IMR-90 (cell line): Measurements from ENCODE around the gene DPP10. TPM values are rescaled to one million over a fixed set of nuclear protein-coding genes. Genes with fewer than 3 reads are reported as not detected.

Source experiments
- ATAC-seq: fragments of 200-7000 bp; cut with Tn5 transposase; 2 replicates; pipeline ENCODE4 v1.9.1; 2020; ENCODE audit warnings: low read depth, mild to moderate bottlenecking, moderate library complexity
- BruUV-seq: library from RNA; stranded (reverse); fragments of 400-500 nt; replicated peaks from 2 replicates; lab custom pipeline; 2021; lab: Mats Ljungman, UMichigan
- CTCF ChIA-PET: fragments of 300-600 bp; formaldehyde crosslinking; extraction: SDS; loops from one replicate; lab custom pipeline; 2021; ENCODE audit warnings: antibody characterized with exemption; lab: Yijun Ruan, JAX
- POLR2A ChIA-PET: fragments of 300-600 bp; sonication (Branson Sonifier 250); formaldehyde crosslinking; loops from one replicate; lab custom pipeline; 2022; ENCODE audit warnings: antibody characterized with exemption; ENCODE audit not compliant: unreplicated experiment; lab: Charles Lee
- DNase-seq: peaks from one replicate; pipeline ENCODE4 v3.0.0; 2013
- H2AFZ ChIP-seq: replicated peaks from 2 replicates; pipeline ENCODE3; 2013; ENCODE audit warnings: low read length, mild to moderate bottlenecking; ENCODE audit not compliant: poor library complexity
- H2AK5ac ChIP-seq: 2 replicates; pipeline ENCODE4 v1.6.1; 2013; ENCODE audit warnings: low read depth, low read length, inconsistent platforms
- H2AK9ac ChIP-seq: replicated peaks from 2 replicates; pipeline ENCODE3; 2013; ENCODE audit warnings: mild to moderate bottlenecking, low read depth, low read length, moderate library complexity; ENCODE audit not compliant: poor library complexity
- H2BK120ac ChIP-seq: 2 replicates; pipeline ENCODE4 v1.6.1; 2013; ENCODE audit warnings: low read depth, low read length, inconsistent platforms
- H2BK15ac ChIP-seq: 3 replicates; pipeline ENCODE4 v1.6.1; 2013; ENCODE audit warnings: low read depth, low read length, inconsistent platforms
- H2BK20ac ChIP-seq: 2 replicates; pipeline ENCODE4 v1.6.1; 2013; ENCODE audit warnings: low read depth, mild to moderate bottlenecking, inconsistent platforms, low read length, moderate library complexity
- H2BK5ac ChIP-seq: 2 replicates; pipeline ENCODE4 v1.6.1; 2013; ENCODE audit warnings: mild to moderate bottlenecking, low read depth, low read length, inconsistent platforms; ENCODE audit not compliant: poor library complexity, severe bottlenecking
- H3K14ac ChIP-seq: replicated peaks from 2 replicates; pipeline ENCODE4 v1.6.1; 2013; ENCODE audit warnings: low read depth, low read length, inconsistent platforms
- H3K18ac ChIP-seq: 2 replicates; pipeline ENCODE4 v1.6.1; 2013; ENCODE audit warnings: low read depth, low read length, control low read depth
- H3K23ac ChIP-seq: 2 replicates; pipeline ENCODE4 v1.6.1; 2013; ENCODE audit warnings: low read depth, low read length, inconsistent platforms
- H3K27ac ChIP-seq: 2 replicates; pipeline ENCODE4 v1.5.1; 2013; ENCODE audit warnings: mild to moderate bottlenecking, control low read depth, low read length; ENCODE audit not compliant: insufficient read depth
- H3K27me3 ChIP-seq: 2 replicates; pipeline ENCODE4 v1.6.1; 2013; ENCODE audit warnings: low read length; ENCODE audit not compliant: control insufficient read depth, insufficient read depth
- H3K36me3 ChIP-seq: 2 replicates; pipeline ENCODE4 v1.6.1; 2013; ENCODE audit warnings: low read length, mixed read lengths; ENCODE audit not compliant: control insufficient read depth, insufficient read depth
- H3K4ac ChIP-seq: 2 replicates; pipeline ENCODE4 v1.6.1; 2013; ENCODE audit warnings: low read depth, low read length, inconsistent platforms
- H3K4me1 ChIP-seq: 2 replicates; pipeline ENCODE4 v1.6.1; 2013; ENCODE audit warnings: low read length, mixed read lengths; ENCODE audit not compliant: control insufficient read depth, insufficient read depth
- H3K4me2 ChIP-seq: 2 replicates; pipeline ENCODE4 v1.6.1; 2013; ENCODE audit warnings: low read depth, mild to moderate bottlenecking, control low read depth, low read length, moderate library complexity
- H3K4me3 ChIP-seq: 2 replicates; pipeline ENCODE4 v1.5.1; 2013; ENCODE audit warnings: low read depth, mild to moderate bottlenecking, control low read depth, low read length, moderate library complexity; ENCODE audit not compliant: insufficient read depth
- H3K56ac ChIP-seq: 2 replicates; pipeline ENCODE4 v1.6.1; 2013; ENCODE audit warnings: low read length, inconsistent platforms; ENCODE audit not compliant: insufficient read depth; ENCODE audit errors: extremely low read depth
- H3K79me1 ChIP-seq, 2 experiments: 2 replicates each; pipeline ENCODE4 v1.6.1; 2013; ENCODE audit warnings: low read length in 2 of 2, inconsistent platforms in 1 of 2, low read depth in 1 of 2
- H3K9ac ChIP-seq: 2 replicates; pipeline ENCODE4 v1.6.1; 2013; ENCODE audit warnings: low read depth, low read length, control low read depth
- H3K9me1 ChIP-seq: 2 replicates; pipeline ENCODE4 v1.6.1; 2013; ENCODE audit warnings: low read length, inconsistent platforms; ENCODE audit not compliant: insufficient read depth
- H3K9me3 ChIP-seq: 2 replicates; pipeline ENCODE4 v1.6.1; 2013; ENCODE audit warnings: low read length; ENCODE audit not compliant: control insufficient read depth, insufficient read depth
- H4K20me1 ChIP-seq: 2 replicates; pipeline ENCODE4 v1.6.1; 2013; ENCODE audit warnings: low read length, inconsistent platforms; ENCODE audit not compliant: insufficient read depth
- H4K5ac ChIP-seq: 2 replicates; pipeline ENCODE4 v1.6.1; 2013; ENCODE audit warnings: mild to moderate bottlenecking, low read depth, low read length, control low read depth
- H4K8ac ChIP-seq, 2 experiments: 2 replicates each; pipeline ENCODE4 v1.6.1; 2013; ENCODE audit warnings: low read depth in 2 of 2, low read length in 2 of 2, control low read depth in 1 of 2, inconsistent platforms in 1 of 2
- H4K91ac ChIP-seq: 2 replicates; pipeline ENCODE4 v1.6.1; 2013; ENCODE audit warnings: low read depth, low read length, inconsistent platforms; ENCODE audit not compliant: insufficient read depth
- RCOR1 ChIP-seq: IDR thresholded peaks from 2 replicates; pipeline ENCODE4 v1.6.1; 2012; ENCODE audit warnings: mild to moderate bottlenecking, low read length, improper control_type of control experiment; ENCODE audit not compliant: insufficient replicate concordance
- WGBS, 2 experiments: methylation state at CpG; one replicate each; pipeline versions ENCODE4 v1.1.5 to v1.1.7; 2013; ENCODE audit warnings: missing lambda C conversion rate in 2 of 2; ENCODE audit not compliant: insufficient read length in 1 of 2; ENCODE audit errors: extremely low coverage in 2 of 2; 5-methylcytosine and 5-hydroxymethylcytosine counted together
- dilution Hi-C: fragments of 300-500 bp; cut with HindIII; formaldehyde crosslinking; loops from one replicate; pipeline ENCODE4 v1.14.3; 2018; ENCODE audit warnings: low sequenced_read_pairs; ENCODE audit not compliant: unreplicated experiment
- in situ Hi-C: fragments of 300-500 bp; cut with MboI; formaldehyde crosslinking; loops from 3 replicates; pipeline ENCODE4 v1.14.3; 2019; ENCODE audit warnings: low sequenced_read_pairs, inconsistent platforms, mixed read lengths
- intact Hi-C: fragments of 100-400 bp; cut with micrococcal nuclease; formaldehyde crosslinking; loops from 2 replicates; pipeline ENCODE4 v1.10.0; 2022
- polyA plus RNA-seq, 3 experiments: library from polyadenylated mRNA; depleted of rRNA; stranded (reverse); fragments of >200 nt; gene quantifications; 2 replicates each; pipeline ENCODE4 v1.2.3, GENCODE V29; 2012; ENCODE audit warnings: low replicate concordance in 1 of 3
- total RNA-seq: library from RNA; depleted of rRNA; stranded (reverse); fragments of >200 nt; gene quantifications from 2 replicates; pipeline ENCODE4 v1.2.3, GENCODE V29; 2012

The DPP10 gene
- total and polyA plus RNA-seq, 2 of the 4 experiments (the other 2 are of a cell fraction), result not detected

DNA sequence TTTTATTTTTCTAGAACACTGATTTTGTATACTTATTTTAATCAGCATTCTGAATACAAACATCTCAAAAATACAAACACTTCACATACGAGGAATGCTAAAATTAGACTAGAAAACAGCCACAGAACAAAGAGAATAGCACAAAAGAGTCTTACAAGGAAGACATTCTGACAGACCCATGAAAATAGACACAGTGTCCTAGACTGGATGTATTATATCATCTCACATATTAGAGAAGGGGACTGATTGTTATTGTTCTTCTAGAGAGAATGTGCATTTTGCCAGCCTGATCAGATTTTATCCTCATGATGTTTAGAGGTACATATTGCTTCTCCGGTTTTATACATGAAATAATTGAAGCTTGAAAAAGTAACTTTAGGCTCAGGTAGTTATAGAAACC is 357.9 kb downstream of the DPP10 start:
- TF ChIP-seq RCOR1, result no peak
- Histone ChIP-seq H3K23ac (no peak overlapping the region), H4K5ac (no peak overlapping the region), H2AK9ac (no peak overlapping the region), H3K9me3 (no peaks in the 10 kb centered on the region), H3K27me3 (no peaks in the 10 kb centered on the region), H3K4ac (no peak overlapping the region), H3K18ac (no peak overlapping the region), H3K56ac (no peak overlapping the region), H3K4me1 (no peaks in the 10 kb centered on the region), H2BK5ac (no peak overlapping the region), H2AK5ac (no peak overlapping the region), H2BK15ac (no peak overlapping the region), H3K4me3 (no peak overlapping the region), H3K36me3 (no peaks in the 10 kb centered on the region), H2AFZ (no peak overlapping the region), H3K9me1 (no peaks in the 10 kb centered on the region), H3K79me1 (no peaks in the 10 kb centered on the region), H3K27ac (no peak overlapping the region), H3K14ac (no peak overlapping the region), H2BK120ac (no peak overlapping the region), H4K20me1 (no peaks in the 10 kb centered on the region), H3K4me2 (no peak overlapping the region), H3K9ac (no peak overlapping the region), H4K91ac (no peak overlapping the region), H2BK20ac (no peak overlapping the region), H4K8ac (no peak overlapping the region)
- CTCF ChIA-PET, result no interaction called here
- DNase-seq (no peak), ATAC-seq (no peak)
- POLR2A ChIA-PET, result no interaction called here
- intact Hi-C loops (no loop called here), in situ Hi-C loops (no loop called here), dilution Hi-C loops (no loop called here)
- no CpG with 5 or more reads among the region's 2 CpGs for WGBS, 2 experiments
- BruUV-seq, result no TSS peak
